ENCODE results near the gene INSYN2B. TPM values are rescaled to one million over a fixed set of nuclear protein-coding genes. Genes with fewer than 3 reads are reported as not detected.

The INSYN2B gene
- polyA plus RNA-seq, 1 experiment: 2.0 TPM

- POLR2A ChIA-PET: no interaction called here
- TF ChIP-seq CTCF (IDR thresholded peaks at IDR 0.05; ENCODE audit: insufficient read depth, low read depth, low read length): no peak
- Histone ChIP-seq H3K27me3 (ENCODE audit: control insufficient read depth, insufficient read depth, low read length) (no peaks in the 10 kb centered on the region), H3K4me3 (ENCODE audit: low read depth, low read length) (no peak overlapping the region), H3K36me3 (ENCODE audit: control insufficient read depth, insufficient read depth, low read length) (no peaks in the 10 kb centered on the region)
- DNase-seq (ENCODE audit: low read depth): no peak
- CTCF ChIA-PET: interaction anchor here (1.3 kb wide), 1 partner anchor 60 kb away, joined by 3 read pairs; no protein-coding TSS in a partner anchor
These were observed 58.9 kb downstream of the INSYN2B start for GRCh38 chr5:169921384-169921783.

DNA sequence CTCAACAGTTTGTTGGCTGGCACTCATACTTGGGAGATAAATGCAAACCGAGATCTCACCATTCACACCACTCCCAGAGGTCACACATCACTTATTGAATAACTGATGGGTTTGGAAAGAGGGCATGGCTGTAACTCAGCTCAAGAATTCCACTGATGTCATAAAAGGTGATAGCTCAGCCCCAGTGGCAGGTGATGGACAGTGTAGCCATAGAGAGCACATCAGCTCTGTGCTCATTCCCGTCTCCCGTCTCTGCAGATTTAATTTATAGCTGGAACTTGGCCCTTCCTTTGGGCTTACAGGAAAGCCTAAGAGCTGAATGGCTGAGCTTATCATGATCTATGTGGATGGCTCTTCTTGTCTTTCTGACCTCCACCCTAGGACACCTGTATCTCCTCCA lies 59.8 kb downstream of the INSYN2B start:
- no peak for DNase-seq (ENCODE audit: low read depth)
- Histone ChIP-seq H3K36me3 (ENCODE audit: control insufficient read depth, insufficient read depth, low read length) (no peaks in the 10 kb centered on the region), H3K27me3 (ENCODE audit: control insufficient read depth, insufficient read depth, low read length) (no peaks in the 10 kb centered on the region), H3K4me3 (ENCODE audit: low read depth, low read length) (no peak overlapping the region)
- no peak for TF ChIP-seq CTCF (IDR thresholded peaks at IDR 0.05; ENCODE audit: insufficient read depth, low read depth, low read length)
- POLR2A ChIA-PET: no interaction called here
- CTCF ChIA-PET: interaction anchor here (0.5 kb wide), 1 partner anchor 224 kb away, joined by 3 read pairs; no protein-coding TSS in a partner anchor

DNA sequence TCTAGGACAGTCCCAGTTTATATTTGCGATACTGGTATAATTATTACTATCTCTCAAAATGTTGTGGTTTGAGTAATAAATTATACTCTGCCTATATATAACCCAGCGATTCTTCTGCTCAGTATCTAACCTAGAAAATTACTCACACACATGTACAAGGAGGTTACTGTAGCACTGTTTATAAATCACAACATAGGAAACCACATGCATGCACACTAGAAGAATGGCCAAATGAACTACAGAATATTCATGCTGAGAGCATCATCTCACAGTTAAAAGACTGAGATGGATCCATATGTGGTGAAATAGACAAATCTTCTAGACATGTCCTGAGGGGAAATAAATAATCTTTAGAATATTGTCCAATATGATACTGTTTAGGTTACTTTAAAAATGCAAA lies 62.1 kb downstream of the INSYN2B start:
- H3K4me3 ChIP-seq (ENCODE audit: low read depth, low read length): no peak overlapping the region
- POLR2A ChIA-PET: no interaction called here
- no peaks in the 10 kb centered on the region for H3K36me3 ChIP-seq (ENCODE audit: control insufficient read depth, insufficient read depth, low read length)
- no peak for DNase-seq (ENCODE audit: low read depth)
- no peak for TF ChIP-seq CTCF (IDR thresholded peaks at IDR 0.05; ENCODE audit: insufficient read depth, low read depth, low read length)
- no peaks in the 10 kb centered on the region for H3K27me3 ChIP-seq (ENCODE audit: control insufficient read depth, insufficient read depth, low read length)
- CTCF ChIA-PET: no interaction called here

DNA sequence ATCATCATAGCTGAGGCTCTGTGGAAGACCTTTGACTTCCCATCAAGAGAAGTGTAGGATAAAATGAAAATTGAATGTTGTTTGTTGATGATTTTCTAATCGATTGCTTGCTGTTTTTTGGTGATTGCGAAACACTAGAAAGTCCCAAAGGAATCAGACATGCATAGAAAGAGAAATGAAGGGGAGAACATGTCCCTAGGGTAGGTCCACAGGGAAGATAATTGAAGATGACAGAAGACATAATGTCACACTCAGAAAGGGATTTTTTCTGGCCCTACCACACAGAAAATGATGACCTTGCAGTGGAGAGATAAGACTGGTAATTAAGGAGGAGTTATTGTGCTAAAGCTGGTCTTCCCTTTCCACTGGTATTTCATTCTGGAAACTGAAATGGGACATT lies 62.8 kb downstream of the INSYN2B start:
- no peak for TF ChIP-seq CTCF (IDR thresholded peaks at IDR 0.05; ENCODE audit: insufficient read depth, low read depth, low read length)
- Histone ChIP-seq H3K36me3 (ENCODE audit: control insufficient read depth, insufficient read depth, low read length) (no peaks in the 10 kb centered on the region), H3K27me3 (ENCODE audit: control insufficient read depth, insufficient read depth, low read length) (no peaks in the 10 kb centered on the region), H3K4me3 (ENCODE audit: low read depth, low read length) (no peak overlapping the region)
- ChIA-PET POLR2A (no interaction called here), CTCF (interaction anchor here (0.8 to 1.4 kb wide), 2 partner anchors 10 to 63 kb away, joined by 3 to 4 read pairs; partner anchors contain the start of gene INSYN2B)
- DNase-seq (ENCODE audit: low read depth): no peak

GRCh38 chr5:169914766-169915165 lies 65.5 kb downstream of the INSYN2B start:
- no peak for TF ChIP-seq CTCF (IDR thresholded peaks at IDR 0.05; ENCODE audit: insufficient read depth, low read depth, low read length)
- Histone ChIP-seq H3K27me3 (ENCODE audit: control insufficient read depth, insufficient read depth, low read length) (no peaks in the 10 kb centered on the region), H3K36me3 (ENCODE audit: control insufficient read depth, insufficient read depth, low read length) (no peaks in the 10 kb centered on the region), H3K4me3 (ENCODE audit: low read depth, low read length) (no peak overlapping the region)
- CTCF ChIA-PET: interaction anchor here (0.6 to 2.7 kb wide), 2 partner anchors 65 to 1597 kb away, joined by 3 to 6 read pairs; partner anchors contain the start of gene INSYN2B
- no peak for DNase-seq (ENCODE audit: low read depth)
- POLR2A ChIA-PET: no interaction called here

Measured in BJ (cell line).